Fibroblast of the aortic adventitia (primary cell): ENCODE data around the gene ADIG. TPM values are rescaled to one million over a fixed set of nuclear protein-coding genes. Genes with fewer than 3 reads are reported as not detected.

Experiments used
- DNase-seq: peaks from one replicate; pipeline ENCODE4 v3.0.0-alpha.2; 2010; ENCODE audit warnings: low read depth
- H3K4me3 ChIP-seq: 2 replicates; pipeline ENCODE4 v1.5.1; 2011; ENCODE audit warnings: low read depth, mild to moderate bottlenecking, control low read depth, low read length, moderate library complexity
- total RNA-seq: library from RNA; depleted of rRNA; stranded (reverse); fragments of >200 nt; gene quantifications from 2 replicates; pipeline ENCODE4 v1.2.3, GENCODE V29; 2012; ENCODE audit warnings: low replicate concordance
- TF ChIP-seq, protein P1 (sequence below): IDR thresholded peaks from 2 replicates; pipeline ENCODE4 v1.5.1; 2011; ENCODE audit warnings: mild to moderate bottlenecking, low read length, control low read depth, inconsistent platforms; ENCODE audit not compliant: insufficient read depth

The ADIG gene
- total RNA-seq, 1 donor: not detected

DNA sequence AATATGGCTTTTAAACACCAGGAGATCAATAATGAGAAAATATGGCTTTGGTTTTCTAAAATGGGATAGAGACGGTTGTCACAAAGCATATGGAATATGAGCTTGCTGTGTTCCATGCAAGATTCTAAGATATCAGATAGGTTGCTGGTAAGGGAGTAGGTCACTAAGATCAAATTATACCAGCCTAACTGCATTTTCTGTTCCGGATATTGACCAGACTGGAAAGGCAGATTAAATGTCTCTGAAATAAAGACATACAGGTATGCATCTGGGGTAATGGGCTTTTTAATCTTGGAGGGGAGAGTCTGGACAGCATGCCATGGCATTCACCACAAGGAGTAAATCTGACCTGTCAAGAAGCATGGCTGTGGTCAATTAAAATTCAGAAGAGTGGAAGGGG is 35.2 kb upstream of the ADIG start:
- no peak for DNase-seq
- no peak overlapping the region for H3K4me3 ChIP-seq
- TF ChIP-seq, protein P1, sequence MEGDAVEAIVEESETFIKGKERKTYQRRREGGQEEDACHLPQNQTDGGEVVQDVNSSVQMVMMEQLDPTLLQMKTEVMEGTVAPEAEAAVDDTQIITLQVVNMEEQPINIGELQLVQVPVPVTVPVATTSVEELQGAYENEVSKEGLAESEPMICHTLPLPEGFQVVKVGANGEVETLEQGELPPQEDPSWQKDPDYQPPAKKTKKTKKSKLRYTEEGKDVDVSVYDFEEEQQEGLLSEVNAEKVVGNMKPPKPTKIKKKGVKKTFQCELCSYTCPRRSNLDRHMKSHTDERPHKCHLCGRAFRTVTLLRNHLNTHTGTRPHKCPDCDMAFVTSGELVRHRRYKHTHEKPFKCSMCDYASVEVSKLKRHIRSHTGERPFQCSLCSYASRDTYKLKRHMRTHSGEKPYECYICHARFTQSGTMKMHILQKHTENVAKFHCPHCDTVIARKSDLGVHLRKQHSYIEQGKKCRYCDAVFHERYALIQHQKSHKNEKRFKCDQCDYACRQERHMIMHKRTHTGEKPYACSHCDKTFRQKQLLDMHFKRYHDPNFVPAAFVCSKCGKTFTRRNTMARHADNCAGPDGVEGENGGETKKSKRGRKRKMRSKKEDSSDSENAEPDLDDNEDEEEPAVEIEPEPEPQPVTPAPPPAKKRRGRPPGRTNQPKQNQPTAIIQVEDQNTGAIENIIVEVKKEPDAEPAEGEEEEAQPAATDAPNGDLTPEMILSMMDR: no peak

DNA sequence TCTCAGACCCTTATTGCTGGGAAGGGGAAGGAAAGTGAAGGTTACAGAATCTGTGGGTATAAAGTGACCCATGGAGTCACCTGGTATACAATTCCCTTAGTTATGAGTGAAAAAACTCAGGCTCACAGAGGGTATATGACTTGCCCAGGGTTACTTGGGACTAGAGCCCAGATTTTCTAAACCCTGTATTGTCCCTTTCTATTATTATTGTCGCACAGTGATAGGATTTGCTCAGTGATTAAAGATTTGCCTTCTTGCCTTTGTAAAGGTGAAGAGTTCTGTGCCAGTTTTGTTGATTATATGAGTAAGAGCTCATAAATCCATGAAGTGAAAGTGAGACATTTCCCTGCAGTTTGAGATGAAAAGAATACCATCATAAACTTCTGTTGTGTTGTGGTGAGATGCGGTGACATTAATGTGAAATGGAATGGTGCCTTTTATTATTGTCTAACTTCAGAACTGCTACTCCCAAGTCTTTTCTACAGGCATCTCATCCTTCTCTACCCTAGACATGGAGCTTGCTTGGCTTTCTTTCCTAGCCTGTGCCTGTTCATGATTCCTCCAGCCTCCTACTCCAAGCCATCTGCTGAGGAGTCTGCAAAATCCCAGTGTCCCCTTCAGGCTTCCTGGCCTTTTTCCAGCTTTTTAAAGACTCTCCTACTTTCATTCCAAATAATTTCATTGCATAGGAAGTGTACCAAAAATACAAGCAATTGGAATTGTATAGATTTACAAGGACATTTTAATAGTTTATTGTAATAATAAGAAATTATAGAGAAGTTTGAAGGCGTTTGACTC is 33.5 kb upstream of the ADIG start:
- TF ChIP-seq, protein P1: no peak
- H3K4me3 ChIP-seq: no peak overlapping the region
- DNase-seq: no peak

GRCh38 chr20:38548356-38549083 is 32.5 kb upstream of the ADIG start:
- TF ChIP-seq, protein P1: no peak
- H3K4me3 ChIP-seq: no peak overlapping the region
- DNase-seq: no peak

GRCh38 chr20:38550274-38550673 is 30.7 kb upstream of the ADIG start:
- no peak overlapping the region for H3K4me3 ChIP-seq
- DNase-seq: no peak
- TF ChIP-seq, protein P1: no peak

DNA sequence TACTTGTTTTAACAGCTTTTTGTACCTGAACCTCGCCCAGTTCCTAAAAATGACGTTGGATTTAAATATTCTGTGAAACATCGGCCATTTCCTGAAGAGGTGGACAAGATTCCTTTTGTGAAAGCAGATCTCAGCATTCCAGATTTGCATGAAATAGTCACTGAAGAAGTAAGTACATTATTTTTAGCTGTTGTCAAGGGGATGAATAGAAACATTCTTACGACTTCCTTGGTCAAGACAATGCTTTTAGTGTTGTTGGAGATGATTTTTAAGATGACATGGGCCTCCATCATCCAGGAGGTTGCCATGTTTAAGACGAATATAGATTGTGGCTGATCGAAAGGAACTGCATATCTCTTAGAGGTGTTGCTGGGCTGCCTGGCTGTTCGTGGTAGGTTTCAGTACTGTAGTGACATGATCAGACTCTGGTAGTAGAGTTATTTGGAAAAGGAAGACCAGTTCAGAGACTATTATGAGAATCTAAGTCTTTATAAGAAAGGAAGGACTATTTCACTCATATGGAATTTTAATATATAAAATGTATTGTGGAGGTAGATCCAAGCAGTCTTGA is 29.9 kb upstream of the ADIG start:
- TF ChIP-seq, protein P1: no peak
- no peak for DNase-seq
- no peak overlapping the region for H3K4me3 ChIP-seq

DNA sequence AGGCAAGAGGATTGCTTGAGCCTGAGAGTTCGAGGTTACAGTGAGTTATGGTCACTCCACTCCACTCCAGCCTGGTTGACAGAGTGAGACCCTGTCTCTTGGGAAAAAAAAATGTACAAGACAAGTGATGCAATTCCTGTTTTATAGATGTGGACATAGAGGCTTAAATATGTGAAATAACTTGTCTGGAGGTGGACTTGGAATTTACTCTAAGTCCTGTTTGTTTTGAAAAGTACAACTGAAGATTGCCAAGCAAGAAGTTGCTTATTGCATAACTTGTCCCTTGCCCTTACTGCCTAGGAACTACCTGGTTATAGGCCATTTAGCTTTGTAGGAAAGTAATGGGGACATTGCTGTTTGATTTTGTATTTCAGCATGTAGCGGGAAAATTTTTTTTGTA is 26.0 kb upstream of the ADIG start:
- TF ChIP-seq, protein P1: no peak
- DNase-seq: no peak

More for the DNA sequence above, 26.0 kb upstream of the ADIG start:
- no peak overlapping the region for H3K4me3 ChIP-seq
